ENCODE measurements around the gene KIF5C. TPM values are rescaled to one million over a fixed set of nuclear protein-coding genes. Genes with fewer than 3 reads are reported as not detected.

The KIF5C gene
- total and polyA plus RNA-seq, 9 donors: 0.73 to 18.7 (median 3.3) TPM

DNA sequence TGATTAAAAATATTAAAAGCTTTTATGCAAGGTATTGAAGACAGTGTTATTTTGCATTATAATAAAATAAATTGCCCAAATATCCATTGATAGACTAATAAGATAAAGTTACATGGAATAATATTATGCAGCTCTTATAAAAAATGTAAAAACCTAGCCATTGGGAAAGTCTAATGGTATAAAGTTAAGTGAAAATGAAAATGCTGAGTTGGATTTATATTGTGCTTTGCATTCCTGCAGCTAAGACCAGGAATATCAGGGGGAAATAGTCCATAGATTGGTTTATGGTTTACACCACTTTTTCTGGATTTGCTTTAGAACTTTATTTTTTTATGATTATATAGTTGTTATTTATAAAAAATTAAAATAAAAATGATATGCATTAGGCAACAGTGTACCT lies 117.4 kb downstream of the KIF5C start:
- intact Hi-C loops (cut with DNase I): loop anchor here in 3 of 4 donors (5.0 kb wide), 1 partner anchor 1055 kb away; no protein-coding TSS in a partner anchor
- no peak for DNase-seq

DNA sequence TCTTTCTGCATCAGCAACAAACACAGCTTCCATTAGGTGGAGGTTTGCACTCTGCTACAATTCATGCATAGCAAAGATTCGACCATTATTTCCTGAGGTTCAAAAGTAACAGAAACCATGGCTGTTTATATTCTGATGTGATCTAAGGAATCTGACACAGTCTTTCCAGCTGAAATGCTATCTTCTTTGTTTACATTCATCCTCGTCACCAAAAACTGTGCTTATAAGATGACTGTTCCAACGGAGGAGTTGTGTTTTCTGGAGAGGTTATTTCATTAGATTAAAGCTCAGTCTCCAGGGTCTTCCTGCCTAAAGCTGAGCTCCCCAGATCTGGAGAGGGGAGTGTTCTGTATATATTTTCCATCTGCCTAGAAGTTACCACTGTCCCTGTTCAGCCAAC lies 118.3 kb downstream of the KIF5C start:
- Histone ChIP-seq H3K27ac (no peak overlapping the region), H3K9me3 (no peaks in the 10 kb centered on the region), H3K36me3 (no peaks in the 10 kb centered on the region), H3K4me1 (ENCODE audit: insufficient read depth) (no peaks in the 10 kb centered on the region), H3K27me3 (no peaks in the 10 kb centered on the region), H3K4me3 (no peak overlapping the region)
- intact Hi-C loops (cut with DNase I): loop anchor here in 3 of 4 donors (5.0 kb wide), 1 partner anchor 1056 kb away; no protein-coding TSS in a partner anchor
- no peak for DNase-seq
- 70 to 82% (median 78%) methylated on average over 3 of the region's 3 CpGs for WGBS, 3 donors
- TF ChIP-seq, protein P1, sequence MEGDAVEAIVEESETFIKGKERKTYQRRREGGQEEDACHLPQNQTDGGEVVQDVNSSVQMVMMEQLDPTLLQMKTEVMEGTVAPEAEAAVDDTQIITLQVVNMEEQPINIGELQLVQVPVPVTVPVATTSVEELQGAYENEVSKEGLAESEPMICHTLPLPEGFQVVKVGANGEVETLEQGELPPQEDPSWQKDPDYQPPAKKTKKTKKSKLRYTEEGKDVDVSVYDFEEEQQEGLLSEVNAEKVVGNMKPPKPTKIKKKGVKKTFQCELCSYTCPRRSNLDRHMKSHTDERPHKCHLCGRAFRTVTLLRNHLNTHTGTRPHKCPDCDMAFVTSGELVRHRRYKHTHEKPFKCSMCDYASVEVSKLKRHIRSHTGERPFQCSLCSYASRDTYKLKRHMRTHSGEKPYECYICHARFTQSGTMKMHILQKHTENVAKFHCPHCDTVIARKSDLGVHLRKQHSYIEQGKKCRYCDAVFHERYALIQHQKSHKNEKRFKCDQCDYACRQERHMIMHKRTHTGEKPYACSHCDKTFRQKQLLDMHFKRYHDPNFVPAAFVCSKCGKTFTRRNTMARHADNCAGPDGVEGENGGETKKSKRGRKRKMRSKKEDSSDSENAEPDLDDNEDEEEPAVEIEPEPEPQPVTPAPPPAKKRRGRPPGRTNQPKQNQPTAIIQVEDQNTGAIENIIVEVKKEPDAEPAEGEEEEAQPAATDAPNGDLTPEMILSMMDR (IDR thresholded peaks at IDR 0.05): no peak
- TF ChIP-seq EP300 (IDR thresholded peaks at IDR 0.05) (no peak), POLR2A (IDR thresholded peaks at IDR 0.05) (no peak)

More for the DNA sequence above, 117.4 kb downstream of the KIF5C start:
- Histone ChIP-seq H3K9me3 (no peaks in the 10 kb centered on the region), H3K4me1 (ENCODE audit: insufficient read depth) (no peaks in the 10 kb centered on the region), H3K4me3 (no peak overlapping the region), H3K36me3 (no peaks in the 10 kb centered on the region), H3K27ac (no peak overlapping the region), H3K27me3 (no peaks in the 10 kb centered on the region)
- TF ChIP-seq, protein P1 (IDR thresholded peaks at IDR 0.05): no peak
- TF ChIP-seq EP300 (IDR thresholded peaks at IDR 0.05) (no peak), POLR2A (IDR thresholded peaks at IDR 0.05) (no peak)

DNA sequence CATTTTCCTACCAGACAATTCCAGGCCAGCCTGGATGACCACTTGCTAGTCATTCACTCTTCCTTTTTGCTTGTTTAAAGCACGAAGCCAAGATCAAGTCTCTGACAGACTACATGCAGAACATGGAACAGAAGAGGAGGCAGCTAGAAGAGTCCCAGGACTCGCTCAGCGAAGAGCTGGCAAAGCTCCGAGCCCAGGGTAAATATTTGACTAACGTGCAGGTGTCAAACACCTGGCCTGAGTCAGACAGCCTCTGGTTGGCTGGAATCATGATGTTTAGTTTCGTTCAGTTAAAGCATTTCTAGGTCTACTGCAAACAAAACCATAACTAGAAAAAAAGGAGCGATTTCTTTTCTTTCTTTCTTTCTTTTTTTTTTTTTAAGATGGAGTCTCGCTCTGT lies 119.3 kb downstream of the KIF5C start:
- DNase-seq: no peak
- no peaks in the 10 kb centered on the region for H3K4me1 ChIP-seq (ENCODE audit: insufficient read depth)
- H3K9me3 ChIP-seq: no peaks in the 10 kb centered on the region
- no peak overlapping the region for H3K27ac ChIP-seq
- no peak overlapping the region for H3K4me3 ChIP-seq
- intact Hi-C loops (cut with DNase I): loop anchor here in 3 of 4 donors (5.0 kb wide), 1 partner anchor 1057 kb away; no protein-coding TSS in a partner anchor
- TF ChIP-seq, protein P1 (IDR thresholded peaks at IDR 0.05): no peak
- TF ChIP-seq POLR2A (IDR thresholded peaks at IDR 0.05): no peak
- 80 to 90% (median 85%) methylated on average over 8 of the region's 8 CpGs for whole genome bisulfite sequencing, 3 donors
- no peaks in the 10 kb centered on the region for H3K36me3 ChIP-seq
- H3K27me3 ChIP-seq: no peaks in the 10 kb centered on the region

DNA sequence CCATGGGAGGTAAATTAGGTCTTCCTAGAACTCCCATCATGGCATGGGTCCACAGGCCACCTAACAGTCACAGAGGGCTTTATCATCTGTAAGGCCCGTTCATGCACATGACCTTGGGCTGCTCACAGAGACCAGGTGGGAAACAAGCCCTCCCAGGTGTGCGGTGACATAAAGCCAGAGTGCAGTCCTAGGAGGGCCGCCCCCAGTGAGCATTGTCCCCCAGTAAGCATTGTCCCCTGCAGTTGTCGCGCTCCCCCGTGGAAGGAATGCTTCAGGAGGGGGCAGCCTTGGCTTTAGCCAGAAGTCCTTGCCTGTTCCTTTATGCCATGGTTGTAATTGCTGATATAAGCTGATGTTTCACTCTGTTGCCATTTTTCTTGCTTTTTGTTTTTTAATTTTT lies 121.8 kb downstream of the KIF5C start:
- intact Hi-C loops (cut with DNase I): no loop called here
- no peak for DNase-seq
- H3K27ac ChIP-seq: no peak overlapping the region
- TF ChIP-seq EP300 (IDR thresholded peaks at IDR 0.05) (no peak), POLR2A (IDR thresholded peaks at IDR 0.05) (no peak)
- TF ChIP-seq, protein P1 (IDR thresholded peaks at IDR 0.05): no peak
- 74 to 83% (median 80%) methylated on average over 6 of the region's 6 CpGs for WGBS, 3 donors
- no peaks in the 10 kb centered on the region for H3K36me3 ChIP-seq
- no peaks in the 10 kb centered on the region for H3K4me1 ChIP-seq (ENCODE audit: insufficient read depth)
- no peaks in the 10 kb centered on the region for H3K27me3 ChIP-seq
- H3K4me3 ChIP-seq: no peak overlapping the region
- H3K9me3 ChIP-seq: no peaks in the 10 kb centered on the region
